Jurkat, Clone E6-1 (cell line): ENCODE measurements around the gene CPB1.
A peak's percentile ranks its signal among the peaks of the same experiment; 100 is the strongest.

ENCODE experiments used
- DNase-seq: peaks from one replicate; pipeline ENCODE4 v3.0.0-alpha.2; 2011; ENCODE audit warnings: low read depth, low spot score
- H3K4me3 ChIP-seq: 2 replicates; pipeline ENCODE4 v1.5.1; 2011; ENCODE audit warnings: mild to moderate bottlenecking, low read length, control low read depth, moderate library complexity

Gene CPB1

DNA sequence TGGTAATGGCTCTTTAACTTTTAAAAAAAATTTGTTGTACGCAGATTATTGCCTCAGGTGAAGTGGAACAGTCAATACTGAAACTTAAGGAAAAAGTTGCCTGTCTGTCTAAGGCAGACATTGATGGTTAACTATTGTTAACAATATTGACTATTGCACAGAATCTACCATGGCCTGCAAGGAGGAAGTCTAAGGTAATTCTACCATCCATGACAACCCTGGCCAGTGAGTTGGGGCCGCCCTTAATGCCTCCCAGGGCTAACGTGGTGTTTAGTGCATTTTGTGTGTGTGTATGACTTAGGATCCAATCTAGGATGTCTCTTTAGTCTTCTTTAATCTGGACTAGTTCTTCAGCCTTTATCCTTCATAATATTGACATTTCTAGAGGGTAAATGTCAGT lies 2.1 kb upstream of the CPB1 start:
- H3K4me3 ChIP-seq: no peak overlapping the region
- DNase-seq: no peak

DNA sequence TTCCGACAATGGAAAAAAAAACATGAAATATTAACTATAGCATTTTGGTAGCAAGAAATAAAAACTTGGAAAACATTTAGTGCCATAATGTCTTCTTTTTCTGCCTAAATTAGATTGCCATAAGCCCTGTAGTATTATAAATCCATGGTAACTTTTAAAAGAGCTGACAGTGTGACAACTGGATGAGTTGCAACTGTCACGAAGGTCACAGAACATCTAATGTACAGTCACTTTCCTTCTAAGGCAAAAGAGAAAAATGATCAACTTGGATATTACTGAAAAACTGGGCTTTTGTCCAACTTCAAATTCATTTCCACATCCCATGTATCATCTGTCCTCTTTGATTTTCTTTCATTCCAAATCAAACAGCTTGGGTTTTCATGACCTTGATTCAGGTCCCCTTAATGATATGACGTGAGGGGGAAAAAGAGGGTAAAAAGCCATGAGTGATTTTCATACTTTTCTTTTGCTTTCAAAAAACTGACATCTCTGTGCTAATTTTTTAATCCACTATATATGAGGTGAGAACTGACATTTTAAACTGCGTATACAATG lies 602 bp downstream of the CPB1 start:
- no peak overlapping the region for H3K4me3 ChIP-seq
- DNase-seq: no peak

DNA sequence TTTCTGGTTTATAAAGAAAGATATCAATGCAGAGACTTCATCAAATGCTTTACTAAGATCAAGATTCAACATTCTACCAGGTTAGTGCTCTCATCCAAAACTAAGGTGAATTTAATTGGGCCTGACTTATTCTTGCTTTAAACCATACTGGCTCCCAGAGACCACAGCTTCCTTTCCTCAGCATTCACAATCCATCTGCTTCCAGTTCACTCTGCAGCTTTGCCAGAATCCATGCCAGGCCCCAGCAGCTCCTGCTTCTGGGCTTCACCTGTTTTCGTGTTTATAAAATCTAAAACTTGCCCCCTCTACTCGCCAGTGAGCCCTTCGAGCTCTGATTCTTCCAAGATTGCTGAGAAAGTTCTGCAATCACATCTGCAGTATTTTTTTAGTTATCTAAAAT lies 2.3 kb downstream of the CPB1 start:
- DNase-seq: no peak
- no peak overlapping the region for H3K4me3 ChIP-seq

DNA sequence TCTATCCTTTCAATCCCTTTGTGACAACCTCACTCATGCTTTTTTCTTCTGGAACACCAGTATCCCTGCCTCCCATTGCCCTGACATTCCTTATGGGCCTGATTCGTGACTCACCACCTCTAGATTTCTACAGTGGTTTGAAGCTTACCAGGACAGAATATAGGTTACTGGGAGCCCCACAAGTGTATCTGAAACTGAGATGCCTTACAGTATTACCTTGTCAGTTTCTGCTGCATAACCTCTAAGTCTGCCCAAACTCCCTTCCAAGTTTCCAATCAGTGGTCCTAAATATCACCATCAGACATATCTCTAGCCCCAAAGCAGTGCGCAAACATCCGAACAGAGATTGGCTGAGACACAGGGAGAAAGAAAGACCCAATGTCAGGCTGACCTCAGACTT lies 5.6 kb downstream of the CPB1 start:
- no peak overlapping the region for H3K4me3 ChIP-seq
- DNase-seq: no peak

DNA sequence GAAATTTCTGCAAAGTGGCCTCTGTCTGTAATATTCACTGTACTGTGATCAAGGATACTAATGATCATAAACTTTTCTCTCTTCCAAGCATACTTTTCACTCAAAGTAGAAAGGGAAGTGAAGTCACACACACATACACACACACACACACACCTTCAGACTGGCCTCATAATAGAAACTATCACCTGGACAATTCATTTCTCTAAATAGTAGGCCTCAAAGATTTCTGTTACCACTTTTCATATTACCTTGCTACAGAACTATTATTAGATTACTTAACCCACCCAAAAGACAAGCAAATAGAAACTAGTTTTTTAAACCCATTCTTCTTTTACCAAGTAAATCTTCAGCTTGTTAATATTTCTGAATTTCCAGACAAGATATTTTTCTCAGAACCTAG lies 12.2 kb downstream of the CPB1 start:
- no peak overlapping the region for H3K4me3 ChIP-seq
- DNase-seq: no peak

DNA sequence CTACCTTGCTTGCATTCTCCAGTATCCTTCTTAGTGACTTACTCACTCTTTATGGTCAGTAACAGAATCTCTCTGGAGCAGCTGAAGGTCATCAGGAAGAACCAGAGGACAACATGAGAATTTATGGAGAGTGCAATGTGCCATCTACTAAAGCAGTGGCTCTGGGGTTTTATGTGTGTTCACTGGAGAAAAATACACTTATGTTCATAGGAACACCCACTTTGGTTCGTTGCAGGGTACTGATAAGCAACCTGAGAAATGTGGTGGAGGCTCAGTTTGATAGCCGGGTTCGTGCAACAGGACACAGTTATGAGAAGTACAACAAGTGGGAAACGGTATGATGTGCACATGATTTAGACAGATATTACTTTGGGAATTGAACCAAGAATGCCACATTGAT lies 12.8 kb downstream of the CPB1 start:
- no peak overlapping the region for H3K4me3 ChIP-seq
- no peak for DNase-seq

DNA sequence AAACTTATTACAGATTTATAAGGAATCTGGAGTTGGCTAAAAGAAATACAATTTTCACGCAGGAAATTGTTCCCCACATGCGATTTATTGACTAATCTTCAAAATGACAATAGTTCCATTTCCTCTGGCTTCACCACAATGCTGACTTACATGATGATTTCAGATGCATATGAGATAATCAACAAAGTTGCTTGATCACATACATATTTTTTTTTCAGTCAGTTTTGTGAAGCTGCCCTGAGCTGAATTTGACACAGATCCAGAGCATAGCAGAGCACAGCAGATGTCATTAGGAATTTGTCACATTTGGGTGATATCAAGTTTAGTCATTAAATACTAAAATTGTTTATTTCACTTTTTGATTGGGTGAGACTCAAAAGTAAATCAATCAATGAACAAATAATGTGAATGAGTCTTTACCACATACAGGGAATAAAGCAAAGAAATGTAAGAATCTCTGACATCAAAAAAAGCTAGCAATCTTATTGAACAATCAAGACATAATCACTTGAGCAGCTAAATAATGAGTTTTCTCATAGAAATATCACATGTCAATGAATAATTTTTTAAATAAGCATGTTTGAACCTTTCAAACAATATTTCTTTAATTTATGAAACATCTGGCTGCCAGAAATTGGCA lies 18.3 kb downstream of the CPB1 start:
- no peak overlapping the region for H3K4me3 ChIP-seq
- DNase-seq: no peak

DNA sequence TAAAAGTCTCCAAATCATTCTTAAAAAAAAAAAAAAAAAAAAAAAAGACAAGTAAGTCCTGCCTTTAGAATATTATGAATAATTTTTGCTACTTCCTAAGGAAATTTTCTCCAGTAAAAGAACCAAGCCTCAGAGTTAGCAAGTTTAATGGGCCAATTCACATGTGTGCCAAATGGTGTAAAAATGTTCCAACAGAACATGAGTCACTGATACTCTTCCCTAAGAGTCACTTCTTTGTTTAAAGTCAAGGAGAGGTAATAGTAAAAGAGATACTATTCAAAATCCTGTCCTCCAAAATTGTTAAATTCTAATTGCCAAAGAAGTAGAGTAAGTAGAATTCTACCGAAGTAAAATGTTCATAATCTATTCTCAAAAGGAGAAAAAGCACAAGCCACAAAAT lies 19.7 kb downstream of the CPB1 start:
- DNase-seq: no peak
- no peak overlapping the region for H3K4me3 ChIP-seq

DNA sequence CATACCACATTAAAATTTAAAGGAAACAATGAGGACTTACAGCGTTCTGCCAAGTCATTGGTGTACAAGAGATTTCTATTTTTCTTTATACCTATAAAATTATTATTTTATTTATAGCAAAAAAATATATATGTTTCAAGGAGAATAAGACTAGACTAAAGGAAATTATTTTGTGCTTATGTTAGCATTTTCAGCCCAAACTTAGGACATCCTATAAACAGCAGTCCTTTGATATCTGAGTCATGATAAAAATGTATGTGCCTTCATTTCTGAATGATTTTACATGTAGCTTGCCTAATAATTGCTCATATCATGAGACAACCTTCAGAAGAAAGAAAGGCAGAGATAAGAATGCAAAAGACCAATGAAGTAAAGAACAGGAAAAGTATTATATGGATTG lies 20.8 kb downstream of the CPB1 start:
- no peak overlapping the region for H3K4me3 ChIP-seq
- no peak for DNase-seq

DNA sequence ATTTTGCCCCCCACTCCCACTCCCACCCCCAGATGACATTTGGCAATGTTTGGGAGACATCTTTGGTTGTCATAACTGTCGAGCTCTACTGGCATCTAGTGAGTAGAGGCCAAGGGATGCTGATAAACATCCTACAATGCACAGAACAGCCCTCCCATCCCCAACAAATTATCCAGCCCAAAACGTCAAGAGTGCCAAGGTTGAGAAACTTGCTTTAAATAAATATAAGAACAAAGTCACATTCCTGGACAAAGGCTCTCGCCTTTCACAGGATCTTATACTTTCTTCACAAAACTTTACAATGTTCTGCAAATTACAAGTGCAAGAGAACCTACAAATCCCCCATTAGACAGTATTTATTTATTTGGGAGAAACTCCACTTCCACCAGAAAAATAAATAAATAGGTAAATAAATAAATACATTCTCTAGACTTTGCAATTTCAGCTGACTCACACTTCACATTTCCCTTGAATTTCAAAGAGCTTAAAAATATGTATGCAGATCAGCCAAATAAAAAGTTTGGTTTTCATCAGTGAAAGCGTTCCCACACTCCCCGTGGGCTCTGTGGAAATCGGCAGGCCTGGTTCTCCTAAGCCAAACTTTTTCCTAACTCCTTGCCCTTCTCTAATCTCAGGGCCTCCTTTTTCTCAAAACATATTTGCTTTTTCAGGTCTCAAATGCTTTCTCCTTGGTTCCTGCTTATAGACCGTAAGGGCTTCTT lies 24.8 kb downstream of the CPB1 start:
- H3K4me3 ChIP-seq: no peak overlapping the region
- DNase-seq: no peak

DNA sequence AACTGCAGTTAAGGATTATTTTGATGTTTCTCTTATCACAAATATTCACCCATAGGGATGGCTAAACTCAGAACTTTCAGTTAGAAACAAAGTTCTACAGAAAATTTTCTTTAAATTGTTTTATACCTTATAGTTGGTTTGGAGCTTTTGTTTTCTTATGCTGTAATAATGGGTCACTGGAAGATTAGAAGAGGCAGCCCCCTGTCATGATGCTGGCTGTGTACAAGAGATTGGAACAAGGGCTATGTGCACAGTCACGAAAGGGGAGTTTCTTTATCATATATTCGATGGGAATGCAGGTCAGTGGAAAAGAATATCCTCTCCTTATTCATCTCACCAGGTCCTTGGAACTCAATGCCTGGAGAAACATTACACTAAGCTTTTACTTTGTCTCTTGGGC lies 25.5 kb downstream of the CPB1 start:
- DNase-seq: no peak
- H3K4me3 ChIP-seq: no peak overlapping the region

DNA sequence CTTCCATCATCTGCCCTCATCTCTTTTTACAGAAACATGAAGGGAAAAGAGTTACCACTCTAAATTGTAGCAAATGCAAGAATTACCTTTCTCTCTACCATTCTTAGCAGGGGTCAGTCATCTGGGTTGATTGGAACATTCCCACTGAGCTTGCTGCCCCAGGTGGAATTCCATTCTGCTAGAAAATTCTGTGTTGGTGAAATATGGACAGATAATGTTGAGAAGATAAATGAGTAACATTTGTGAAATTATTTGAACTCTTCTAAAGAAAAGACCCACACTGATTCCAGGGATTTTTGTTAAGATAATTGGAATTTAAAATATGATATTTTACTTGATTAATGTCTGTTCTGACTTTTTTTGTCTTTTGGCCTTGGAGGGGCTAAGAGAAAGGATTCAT lies 26.4 kb downstream of the CPB1 start:
- H3K4me3 ChIP-seq: no peak overlapping the region
- no peak for DNase-seq

DNA sequence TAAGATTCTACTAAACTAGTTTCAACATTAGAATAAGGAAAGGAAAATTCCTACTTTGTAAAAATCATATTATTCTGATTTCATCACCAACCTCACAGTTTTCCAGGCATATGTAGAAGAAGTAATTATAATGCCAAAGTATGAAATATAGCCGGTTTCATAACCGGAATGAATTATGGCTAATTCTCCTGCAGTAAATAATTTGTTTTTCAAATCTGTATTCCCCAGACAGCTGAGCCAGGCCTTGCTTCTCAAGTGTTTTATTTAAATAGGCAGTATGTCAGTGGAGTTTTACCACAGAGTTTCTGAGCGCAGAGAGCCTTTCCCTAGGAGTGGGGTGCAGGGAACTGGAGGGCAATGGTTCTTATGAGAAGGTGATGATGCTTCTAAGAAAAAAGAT lies 28.8 kb downstream of the CPB1 start:
- H3K4me3 ChIP-seq: no peak overlapping the region
- no peak for DNase-seq

DNA sequence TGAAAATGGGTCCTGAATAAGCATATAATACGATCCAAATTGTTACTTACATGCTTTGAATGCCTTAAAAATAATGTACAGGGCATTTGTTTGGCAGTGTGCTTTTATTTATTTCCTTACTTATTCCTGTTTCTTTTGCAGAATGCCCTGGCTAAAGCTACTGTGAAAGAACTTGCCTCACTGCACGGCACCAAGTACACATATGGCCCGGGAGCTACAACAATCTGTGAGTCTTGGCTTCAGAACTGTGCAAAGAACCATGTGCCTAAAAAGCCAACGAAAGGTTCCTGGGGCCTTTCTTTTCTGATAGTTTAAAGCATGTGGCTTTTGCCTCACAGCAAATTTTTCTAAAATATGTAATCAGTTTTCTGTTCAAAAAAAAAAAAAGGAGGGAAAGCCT lies 29.7 kb downstream of the CPB1 start:
- no peak for DNase-seq

DNA sequence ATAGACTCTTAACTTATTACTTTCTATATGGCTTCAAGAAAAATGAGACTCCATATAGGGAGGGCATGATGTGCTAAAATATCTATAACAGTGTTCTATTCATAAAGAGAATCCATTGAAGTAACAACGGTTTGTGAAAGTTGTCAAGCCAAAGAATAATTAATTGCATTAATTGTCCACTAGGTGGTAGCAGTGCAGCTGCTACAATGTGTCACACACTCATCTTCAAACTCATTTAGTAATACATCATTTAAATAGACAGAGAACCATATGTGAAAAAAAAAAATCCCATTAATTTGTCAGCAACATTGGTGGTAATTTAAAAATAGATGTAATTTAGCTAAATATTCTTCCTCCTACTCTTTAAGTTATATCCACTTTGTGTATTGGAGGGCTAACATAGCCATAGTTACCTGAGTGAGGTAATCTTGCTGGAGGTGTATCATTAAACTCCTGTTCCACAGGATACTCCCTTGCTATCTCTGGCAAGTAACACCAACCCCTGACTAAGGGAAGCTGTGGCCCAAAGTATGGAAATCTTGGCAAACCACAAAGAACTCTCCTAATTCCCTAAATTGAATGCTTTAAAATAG lies 33.8 kb downstream of the CPB1 start:
- no peak overlapping the region for H3K4me3 ChIP-seq
- DNase-seq: peak; percentile 46

More for the DNA sequence above, 29.7 kb downstream of the CPB1 start:
- H3K4me3 ChIP-seq: no peak overlapping the region

DNA sequence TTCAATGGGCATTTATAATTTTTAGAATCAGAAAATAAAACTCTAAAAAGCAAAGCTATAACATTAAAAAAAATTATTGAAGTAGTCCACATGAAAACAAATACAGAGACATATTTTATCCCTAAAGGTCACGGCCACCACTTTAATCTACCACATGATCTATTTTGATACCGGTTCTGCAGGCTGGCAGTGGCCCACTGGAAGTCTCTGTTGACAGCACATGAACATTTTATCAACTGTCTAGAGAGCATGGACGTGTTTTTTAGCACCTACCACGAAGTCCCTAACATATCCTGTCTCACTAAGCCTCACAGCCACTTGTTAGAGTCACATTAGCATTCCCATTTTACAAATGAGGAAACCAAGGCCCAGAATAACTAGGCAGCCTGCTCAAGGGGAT lies 35.7 kb downstream of the CPB1 start:
- H3K4me3 ChIP-seq: no peak overlapping the region

DNA sequence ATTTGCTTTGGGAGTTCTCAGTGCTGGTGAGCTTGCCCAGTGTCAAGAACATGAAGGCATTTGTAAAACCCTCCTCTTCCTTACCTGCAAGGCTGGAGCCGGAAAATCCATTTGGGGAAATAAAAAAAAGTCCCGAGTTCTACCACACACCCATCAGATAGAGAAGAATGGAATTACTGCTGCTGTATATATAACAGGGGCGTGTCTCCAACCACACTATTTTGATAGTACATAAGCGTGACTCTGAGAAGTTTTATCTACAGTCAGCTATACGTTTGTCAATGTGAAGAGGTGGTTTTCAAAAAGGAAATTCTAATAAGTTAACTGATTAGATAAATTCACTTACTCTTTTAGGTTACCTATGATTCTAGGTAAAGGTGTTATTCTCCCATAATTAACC lies 36.2 kb downstream of the CPB1 start:
- DNase-seq: no peak
- H3K4me3 ChIP-seq: no peak overlapping the region

More for the DNA sequence above, 35.7 kb downstream of the CPB1 start:
- DNase-seq: no peak

DNA sequence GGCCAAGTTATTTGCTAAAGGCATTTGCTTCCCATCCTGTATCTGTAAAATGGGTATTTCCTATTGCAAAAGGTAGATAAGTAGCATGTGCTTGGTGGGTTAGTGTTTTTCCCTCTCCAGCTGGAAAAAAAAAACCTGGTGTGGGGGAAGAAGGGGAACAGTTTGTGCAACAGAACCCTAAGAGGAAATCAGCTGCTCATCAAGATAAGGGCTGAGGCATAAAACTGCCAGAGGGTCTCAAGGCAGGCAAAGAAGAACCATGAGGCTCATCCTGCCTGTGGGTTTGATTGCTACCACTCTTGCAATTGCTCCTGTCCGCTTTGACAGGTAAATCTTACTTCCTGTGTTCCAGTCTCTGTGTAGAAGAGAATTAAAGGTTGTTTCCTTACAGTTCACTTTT lies 37.4 kb downstream of the CPB1 start, which contains the start of gene CPA3:
CPA3 (plus strand) TSS at position 248 of the 400 bp plus-strand sequence; CDS start at position 260, 12 bp downstream.
- no peak within 1 kb of the TSS for H3K4me3 ChIP-seq
- DNase-seq: peak; percentile 42

DNA sequence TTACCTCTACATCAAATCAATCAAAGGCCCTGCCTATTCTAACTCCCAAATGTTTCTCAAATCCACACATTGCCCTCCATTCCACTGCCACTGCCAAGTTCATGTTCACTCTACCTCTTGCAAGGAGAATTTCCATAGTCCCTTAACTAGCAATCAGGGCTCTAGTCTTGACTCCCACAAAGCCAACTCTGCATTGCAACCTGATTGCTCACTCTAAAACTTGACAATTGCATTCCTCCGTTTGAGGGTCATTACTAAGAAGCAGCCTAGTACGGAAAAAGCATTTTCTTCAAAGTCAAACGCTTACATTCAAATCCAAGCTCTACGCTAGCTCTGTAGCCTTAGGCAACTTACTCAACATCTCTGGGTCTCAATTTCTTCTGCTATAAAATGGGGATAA lies 38.6 kb downstream of the CPB1 start:
- H3K4me3 ChIP-seq: no peak overlapping the region
- no peak for DNase-seq

DNA sequence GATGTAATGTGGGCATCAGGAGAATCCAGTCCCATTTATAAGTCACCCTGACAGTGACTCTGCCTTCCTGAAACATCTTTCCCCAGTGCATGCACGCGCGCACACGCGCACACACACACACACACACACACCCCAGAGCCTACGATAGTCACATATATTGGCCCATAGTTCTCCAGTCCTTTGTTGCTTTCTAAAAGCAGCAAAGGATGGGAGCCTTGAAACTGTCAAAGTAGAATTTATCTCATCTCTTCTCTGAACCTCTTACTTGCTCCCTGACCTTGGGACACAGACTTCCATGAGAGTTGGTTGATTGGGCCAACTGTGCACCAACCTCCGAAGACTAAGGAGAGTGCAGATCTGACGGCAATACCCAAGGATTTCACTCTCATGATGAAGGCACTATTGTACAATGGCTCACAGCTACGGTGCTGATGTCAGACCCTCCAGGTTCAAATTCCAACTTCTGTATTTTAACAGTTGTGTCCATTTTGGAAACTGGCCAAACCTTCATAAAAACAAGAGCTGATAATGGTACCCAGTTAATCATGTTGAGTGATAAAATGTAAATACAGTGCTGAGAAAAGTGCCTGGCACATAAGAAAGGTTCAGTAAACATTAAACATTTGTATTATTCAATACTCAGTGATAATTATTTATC lies 45.8 kb downstream of the CPB1 start:
- H3K4me3 ChIP-seq: no peak overlapping the region
- DNase-seq: no peak
